ENCODE data around the gene P2RY6. TPM values are rescaled to one million over a fixed set of nuclear protein-coding genes. Genes with fewer than 3 reads are reported as not detected.

P2RY6 gene
- total RNA-seq, 2 experiments from 2014 or later = 0.44 TPM; not detected in 1

DNA sequence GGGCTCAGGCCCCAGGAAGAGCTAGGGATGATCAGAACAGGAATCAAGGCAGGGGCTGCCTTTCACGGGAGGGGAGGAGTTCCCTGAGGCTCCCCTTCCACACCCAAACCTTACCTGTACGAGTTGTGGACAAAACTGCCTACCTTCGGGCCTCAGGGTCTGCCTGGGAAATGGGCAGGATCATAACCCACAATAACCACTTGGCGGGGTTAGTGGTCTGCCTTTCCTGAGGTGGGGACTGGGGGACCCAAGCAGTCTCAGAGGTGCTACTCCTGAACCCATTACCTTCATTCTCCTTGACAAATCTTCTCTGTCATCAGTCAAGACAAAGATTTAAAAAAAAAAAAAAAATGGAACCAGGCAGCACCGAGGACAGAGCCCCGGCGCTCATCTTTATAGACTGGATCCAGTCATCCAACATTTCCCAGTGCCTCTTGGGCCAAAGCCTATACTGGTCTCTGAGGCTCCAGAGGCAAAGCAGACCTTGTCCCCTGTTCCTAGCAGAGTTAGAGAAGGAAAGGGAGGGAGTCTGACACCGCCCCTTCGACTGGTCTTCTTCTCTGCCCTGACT, 14.2 kb downstream of the P2RY6 start:
- no peaks in the 10 kb centered on the region for H3K36me3 Mint-ChIP-seq
- no peaks in the 10 kb centered on the region for H3K27me3 Mint-ChIP-seq
- H3K27ac Mint-ChIP-seq = no peak overlapping the region
- no peak overlapping the region for H3K4me3 Mint-ChIP-seq
- no peak for DNase-seq
- POLR2A ChIA-PET = no interaction called here
- ATAC-seq (ENCODE audit: low read depth) = no peak
- H3K4me1 Mint-ChIP-seq = peaks cover 32% of the 10 kb centered on the region
- H3K9me3 Mint-ChIP-seq = no peaks in the 10 kb centered on the region

DNA sequence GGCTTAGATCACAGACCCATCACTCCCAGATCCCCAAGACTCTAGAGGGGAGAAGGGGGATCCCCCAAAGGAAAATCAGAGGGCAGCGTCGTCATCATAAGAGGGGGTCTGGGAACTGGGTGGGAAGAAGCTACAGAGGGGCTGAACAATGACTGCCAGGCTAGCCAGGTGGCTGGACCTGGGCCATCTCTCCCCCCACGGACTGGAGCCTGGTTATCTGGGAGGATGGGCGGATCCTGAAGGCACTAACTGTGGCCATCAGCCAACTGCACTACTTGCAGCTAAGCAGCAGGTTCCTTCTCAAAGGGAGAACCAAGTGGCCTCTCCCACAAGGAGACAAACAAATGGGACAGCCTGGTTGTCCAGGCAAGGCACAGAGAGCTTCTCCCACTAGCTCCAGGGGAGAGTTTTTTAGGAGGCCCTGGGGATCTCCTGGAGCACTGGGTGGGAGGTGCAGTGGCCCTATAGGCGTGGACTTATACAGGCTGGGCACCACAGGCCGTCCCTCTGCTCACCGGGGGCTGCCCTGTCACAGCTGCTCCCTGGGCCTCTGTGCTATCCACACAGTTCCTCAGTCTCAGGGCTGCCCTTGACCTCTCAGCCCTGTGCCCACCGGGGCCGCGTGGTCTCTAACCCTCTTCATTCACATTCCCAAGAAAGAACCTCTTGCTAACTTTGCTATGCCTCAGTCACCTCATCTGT, 15.4 kb downstream of the P2RY6 start:
- Mint-ChIP-seq H3K9me3 (no peaks in the 10 kb centered on the region), H3K27ac (no peak overlapping the region), H3K27me3 (peaks cover 2% of the 10 kb centered on the region), H3K4me1 (peaks cover 23% of the 10 kb centered on the region), H3K4me3 (no peak overlapping the region), H3K36me3 (no peaks in the 10 kb centered on the region)
- ATAC-seq (ENCODE audit: low read depth) (no peak), DNase-seq (no peak)
- POLR2A ChIA-PET = interaction anchor here (0.8 to 1.1 kb wide), 2 partner anchors 35 to 68 kb away, joined by 3 read pairs; no protein-coding TSS in a partner anchor

DNA sequence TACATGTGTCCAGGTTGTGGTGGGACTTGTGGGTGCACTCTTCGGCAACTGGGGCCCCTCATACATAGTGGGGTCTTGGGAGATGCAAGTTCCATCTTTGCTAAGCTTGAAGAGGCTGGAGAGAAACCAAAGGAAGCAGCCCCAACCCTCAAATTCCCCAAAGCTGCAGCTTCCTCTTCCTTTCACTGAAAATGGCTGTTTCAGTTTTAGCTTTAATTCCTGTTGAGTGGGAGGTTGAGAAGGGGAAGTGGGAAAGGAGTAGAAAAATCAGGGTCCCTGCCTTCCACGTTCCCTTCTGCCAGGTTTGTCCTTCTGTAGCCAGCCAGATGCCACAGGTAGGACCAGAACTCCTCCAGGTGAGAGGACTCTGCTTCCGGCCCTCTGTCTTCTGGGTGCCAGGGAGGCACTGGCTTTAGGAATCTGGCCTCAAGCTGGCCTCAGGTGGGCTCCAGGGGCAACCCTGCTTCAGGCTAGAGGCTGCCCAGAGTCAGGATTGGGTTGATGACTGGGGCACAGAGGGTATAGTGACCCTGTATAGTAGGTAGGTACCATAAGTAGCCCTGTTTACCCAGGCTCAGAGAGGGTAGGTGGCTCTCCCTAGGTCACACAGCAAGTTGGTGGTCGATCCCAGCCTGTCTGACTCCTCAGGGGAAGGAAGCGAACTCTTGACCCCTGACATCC, 16.2 kb downstream of the P2RY6 start:
- H3K4me1 Mint-ChIP-seq = peaks cover 22% of the 10 kb centered on the region
- ATAC-seq (ENCODE audit: low read depth) (peak; percentile 8), DNase-seq (no peak)
- peak overlapping the region; percentile 49 for H3K4me3 Mint-ChIP-seq
- H3K27ac Mint-ChIP-seq = no peak overlapping the region
- POLR2A ChIA-PET = interaction anchor here (0.8 to 1.1 kb wide), 2 partner anchors 36 to 69 kb away, joined by 3 read pairs; no protein-coding TSS in a partner anchor
- H3K27me3 Mint-ChIP-seq = peaks cover 2% of the 10 kb centered on the region
- H3K36me3 Mint-ChIP-seq = no peaks in the 10 kb centered on the region
- no peaks in the 10 kb centered on the region for H3K9me3 Mint-ChIP-seq

DNA sequence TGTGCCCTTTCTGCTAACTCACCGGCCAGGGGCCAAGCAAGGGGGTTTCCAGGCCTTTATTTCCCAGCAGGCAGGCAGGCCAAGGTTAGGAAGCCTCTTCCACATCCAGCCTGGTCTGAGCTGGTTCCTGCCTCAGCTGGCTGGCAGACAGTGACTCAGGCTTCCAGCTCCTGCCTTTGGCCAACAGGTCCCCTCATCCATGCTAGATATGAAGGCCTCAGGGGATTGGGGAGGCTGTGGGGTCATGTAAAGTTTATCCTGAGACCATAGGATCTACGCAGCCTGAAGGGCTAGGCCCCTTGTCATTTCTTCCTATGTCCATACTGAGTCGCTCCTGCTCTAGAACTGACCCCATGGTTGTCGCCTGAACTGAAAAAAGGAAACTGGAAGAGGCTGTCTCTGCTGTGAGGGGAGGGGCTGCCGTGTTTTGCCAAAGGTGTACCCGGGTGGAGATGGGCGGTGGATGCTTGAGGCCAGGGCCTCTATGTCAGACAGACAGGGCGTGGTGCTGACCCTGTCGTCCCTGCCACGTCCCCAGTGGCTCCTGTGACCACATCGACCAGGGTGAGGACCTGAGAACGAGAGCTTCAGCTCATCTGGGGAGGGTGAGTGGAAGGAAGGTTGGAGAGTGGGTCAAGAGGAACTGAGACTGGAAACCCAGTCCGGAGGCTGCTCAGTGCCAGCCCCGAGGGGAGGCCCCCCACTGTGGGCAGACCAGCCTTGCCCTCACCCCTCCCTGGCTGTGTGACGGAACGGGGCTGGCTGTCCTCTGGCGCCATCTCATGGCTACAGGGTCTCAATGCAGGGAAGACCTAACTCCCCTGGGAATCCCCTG, 17.0 kb downstream of the P2RY6 start:
- peaks cover 22% of the 10 kb centered on the region for H3K4me1 Mint-ChIP-seq
- H3K36me3 Mint-ChIP-seq = no peaks in the 10 kb centered on the region
- peak overlapping the region; percentile 0 for H3K4me3 Mint-ChIP-seq
- DNase-seq = peak; percentile 69
- peak; percentile 69 for ATAC-seq (ENCODE audit: low read depth)
- peaks cover 2% of the 10 kb centered on the region for H3K27me3 Mint-ChIP-seq
- POLR2A ChIA-PET = no interaction called here
- H3K27ac Mint-ChIP-seq = peak overlapping the region; percentile 2
- no peaks in the 10 kb centered on the region for H3K9me3 Mint-ChIP-seq

DNA sequence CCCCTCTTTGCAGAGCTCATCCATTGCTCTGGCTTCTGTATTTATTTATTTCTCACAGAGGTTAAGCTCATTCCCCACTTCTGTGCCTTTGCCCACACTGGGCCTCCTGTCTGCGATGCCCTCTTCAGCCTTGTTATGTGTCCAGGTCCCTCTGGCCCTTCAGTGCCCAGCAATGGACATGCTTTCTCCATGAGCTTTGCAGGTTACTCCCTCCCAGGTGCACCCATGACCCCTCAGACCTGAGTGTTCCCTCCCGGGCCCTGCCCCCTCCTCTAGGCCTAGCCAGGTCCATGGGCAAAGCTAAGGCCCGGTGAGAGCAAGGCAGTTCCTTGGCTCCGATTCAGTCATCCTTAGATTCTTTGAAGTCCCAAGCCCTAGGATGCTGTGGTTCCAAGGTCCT, 18.4 kb downstream of the P2RY6 start:
- no peaks in the 10 kb centered on the region for H3K36me3 Mint-ChIP-seq
- POLR2A ChIA-PET = interaction anchor here (1.2 kb wide), 1 partner anchor 474 kb away, joined by 3 read pairs; no protein-coding TSS in a partner anchor
- H3K27me3 Mint-ChIP-seq = peaks cover 6% of the 10 kb centered on the region
- ATAC-seq (ENCODE audit: low read depth) = no peak
- no peak overlapping the region for H3K27ac Mint-ChIP-seq
- H3K4me1 Mint-ChIP-seq = peaks cover 22% of the 10 kb centered on the region
- DNase-seq = no peak
- no peak overlapping the region for H3K4me3 Mint-ChIP-seq
- H3K9me3 Mint-ChIP-seq = no peaks in the 10 kb centered on the region

DNA sequence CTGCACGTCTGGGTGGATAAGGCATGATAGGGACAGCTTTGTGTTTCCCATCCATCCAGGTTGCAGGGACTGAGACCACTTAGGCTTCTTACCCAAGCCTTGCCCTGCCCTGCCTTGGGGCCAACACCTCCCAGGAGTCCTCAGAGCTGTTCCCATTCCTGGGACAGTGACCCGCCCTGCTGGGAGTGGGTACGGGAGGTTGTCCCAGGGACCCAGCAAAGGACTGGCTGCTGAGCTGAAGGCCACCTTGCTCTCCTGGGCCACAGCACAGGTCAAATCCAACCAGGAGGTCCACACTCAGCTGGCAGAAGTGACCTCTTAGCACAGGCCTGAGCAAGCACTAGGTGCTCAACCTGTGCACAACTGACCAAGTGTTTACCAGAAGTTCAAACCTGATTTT, 19.1 kb downstream of the P2RY6 start:
- H3K36me3 Mint-ChIP-seq = no peaks in the 10 kb centered on the region
- ATAC-seq (ENCODE audit: low read depth) = no peak
- DNase-seq = no peak
- no peak overlapping the region for H3K27ac Mint-ChIP-seq
- H3K4me3 Mint-ChIP-seq = no peak overlapping the region
- peaks cover 22% of the 10 kb centered on the region for H3K4me1 Mint-ChIP-seq
- H3K9me3 Mint-ChIP-seq = no peaks in the 10 kb centered on the region
- peaks cover 6% of the 10 kb centered on the region for H3K27me3 Mint-ChIP-seq
- POLR2A ChIA-PET = interaction anchor here (1.2 kb wide), 1 partner anchor 475 kb away, joined by 3 read pairs; no protein-coding TSS in a partner anchor

DNA sequence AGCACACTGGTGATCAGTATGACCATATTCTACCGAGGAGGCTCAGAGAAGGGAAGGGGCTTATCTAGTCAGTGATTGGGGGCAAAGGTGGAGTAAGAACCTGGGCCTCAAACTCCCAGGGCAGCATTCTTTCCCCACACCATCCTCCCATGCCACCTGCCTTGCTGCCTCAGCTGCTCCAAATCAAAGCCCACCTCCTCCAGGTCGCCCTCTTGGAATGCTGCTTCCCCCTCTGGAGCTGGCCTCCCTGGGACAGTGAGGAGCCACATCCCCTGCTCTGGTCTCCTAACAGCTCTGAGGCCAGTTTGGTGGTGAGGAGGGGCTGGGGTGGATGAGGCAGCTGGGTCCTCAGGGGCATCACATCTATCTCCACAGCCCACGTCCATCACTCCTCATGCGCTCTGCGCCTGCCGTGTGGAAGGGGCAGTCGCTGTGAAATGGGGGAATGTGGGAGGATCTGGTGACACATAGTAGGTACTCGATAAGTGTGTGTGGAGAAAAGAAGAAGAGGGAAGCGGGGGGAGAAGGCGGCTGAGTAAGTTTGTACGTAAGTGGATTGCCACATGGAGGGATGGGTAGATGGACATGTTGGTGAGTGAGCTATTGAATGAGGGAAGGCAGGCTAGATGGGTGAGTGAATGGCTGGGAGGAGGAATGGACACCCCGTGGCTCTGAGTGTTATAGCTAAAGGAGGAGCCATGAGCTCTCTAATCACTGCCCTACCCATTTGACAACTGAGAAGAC, 19.8 kb downstream of the P2RY6 start:
- Mint-ChIP-seq H3K36me3 (no peaks in the 10 kb centered on the region), H3K4me3 (no peak overlapping the region), H3K4me1 (peaks cover 19% of the 10 kb centered on the region), H3K27me3 (peaks cover 6% of the 10 kb centered on the region), H3K27ac (no peak overlapping the region), H3K9me3 (no peaks in the 10 kb centered on the region)
- POLR2A ChIA-PET = no interaction called here
- DNase-seq (no peak), ATAC-seq (ENCODE audit: low read depth) (no peak)

DNA sequence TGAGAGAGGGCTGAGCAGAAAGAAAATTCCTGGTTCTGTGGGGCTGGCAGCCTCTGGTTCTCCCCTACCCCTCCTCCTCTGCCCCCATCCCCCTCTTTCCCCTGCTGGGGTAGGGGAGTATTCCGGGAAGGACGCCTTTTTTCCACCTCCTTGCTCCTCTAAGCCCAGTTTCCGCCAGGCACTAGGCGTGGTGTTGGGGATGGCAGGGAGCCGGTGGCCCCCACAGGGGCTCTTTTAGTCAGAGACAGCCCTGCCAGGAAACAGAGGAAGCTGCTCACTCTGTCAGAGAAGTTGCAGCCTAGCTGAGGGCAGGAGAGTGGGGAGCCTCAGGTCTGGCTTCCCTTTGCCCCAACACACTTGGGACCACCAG, 20.4 kb downstream of the P2RY6 start:
- Mint-ChIP-seq H3K36me3 (no peaks in the 10 kb centered on the region), H3K27me3 (peaks cover 6% of the 10 kb centered on the region), H3K4me1 (peaks cover 14% of the 10 kb centered on the region), H3K4me3 (no peak overlapping the region), H3K27ac (no peak overlapping the region), H3K9me3 (no peaks in the 10 kb centered on the region)
- no peak for ATAC-seq (ENCODE audit: low read depth)
- no peak for DNase-seq
- POLR2A ChIA-PET = no interaction called here

DNA sequence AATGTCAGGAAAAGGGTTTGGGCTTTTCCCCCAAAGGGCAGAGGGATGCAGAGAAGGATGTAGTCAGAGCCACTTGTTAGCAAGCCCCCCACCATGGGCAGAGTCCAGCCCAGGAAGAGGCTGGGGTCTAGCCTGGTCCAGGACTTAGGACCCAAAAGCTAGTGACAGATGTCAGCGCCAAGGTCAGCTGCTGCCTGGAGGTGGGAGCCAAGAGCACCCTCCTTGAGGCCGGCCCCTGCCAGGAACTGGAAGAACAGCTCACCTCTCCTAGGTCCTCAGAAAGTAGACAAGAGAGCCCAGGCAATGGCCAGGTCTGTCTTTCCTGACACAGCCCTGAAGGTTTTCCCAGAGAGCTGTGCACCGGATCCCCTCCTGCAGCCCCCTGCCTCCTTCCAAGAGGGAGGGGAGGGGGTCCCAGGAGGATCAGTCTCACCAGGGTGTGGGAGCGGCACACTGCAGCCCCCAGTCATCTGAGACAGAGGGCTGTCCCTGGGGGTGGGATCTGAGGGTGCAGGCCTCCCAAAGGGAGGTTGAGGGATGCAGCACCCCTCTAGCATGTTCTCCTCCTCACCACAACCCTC, 21.3 kb downstream of the P2RY6 start:
- DNase-seq (no peak), ATAC-seq (ENCODE audit: low read depth) (no peak)
- Mint-ChIP-seq H3K9me3 (no peaks in the 10 kb centered on the region), H3K27ac (no peak overlapping the region), H3K4me3 (no peak overlapping the region), H3K4me1 (peaks cover 7% of the 10 kb centered on the region), H3K27me3 (peaks cover 6% of the 10 kb centered on the region), H3K36me3 (no peaks in the 10 kb centered on the region)
- POLR2A ChIA-PET = no interaction called here

DNA sequence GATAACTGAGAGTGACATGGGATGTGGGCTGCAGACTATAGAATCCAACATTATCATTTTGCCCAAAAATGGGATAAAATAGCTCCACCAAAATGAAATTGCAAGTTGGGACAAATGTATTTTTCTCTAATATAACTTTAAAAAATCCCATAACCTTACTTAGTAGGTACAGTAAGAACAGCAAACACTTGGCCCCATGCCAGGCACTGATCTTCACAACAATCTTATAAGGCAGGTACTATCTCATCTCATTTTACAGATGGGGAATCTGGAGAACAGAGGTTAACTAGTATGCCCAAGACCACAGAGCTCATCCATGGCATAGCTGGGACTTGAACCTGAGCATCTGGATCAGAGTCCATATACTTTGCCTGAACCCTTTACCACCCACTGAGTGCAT, 22.5 kb downstream of the P2RY6 start:
- no peaks in the 10 kb centered on the region for H3K9me3 Mint-ChIP-seq
- no peaks in the 10 kb centered on the region for H3K36me3 Mint-ChIP-seq
- no peak for DNase-seq
- no peak for ATAC-seq (ENCODE audit: low read depth)
- H3K27ac Mint-ChIP-seq = no peak overlapping the region
- H3K4me3 Mint-ChIP-seq = no peak overlapping the region
- no peaks in the 10 kb centered on the region for H3K4me1 Mint-ChIP-seq
- peaks cover 6% of the 10 kb centered on the region for H3K27me3 Mint-ChIP-seq
- POLR2A ChIA-PET = interaction anchor here (1.1 kb wide), 1 partner anchor 13 kb away, joined by 3 read pairs; no protein-coding TSS in a partner anchor

DNA sequence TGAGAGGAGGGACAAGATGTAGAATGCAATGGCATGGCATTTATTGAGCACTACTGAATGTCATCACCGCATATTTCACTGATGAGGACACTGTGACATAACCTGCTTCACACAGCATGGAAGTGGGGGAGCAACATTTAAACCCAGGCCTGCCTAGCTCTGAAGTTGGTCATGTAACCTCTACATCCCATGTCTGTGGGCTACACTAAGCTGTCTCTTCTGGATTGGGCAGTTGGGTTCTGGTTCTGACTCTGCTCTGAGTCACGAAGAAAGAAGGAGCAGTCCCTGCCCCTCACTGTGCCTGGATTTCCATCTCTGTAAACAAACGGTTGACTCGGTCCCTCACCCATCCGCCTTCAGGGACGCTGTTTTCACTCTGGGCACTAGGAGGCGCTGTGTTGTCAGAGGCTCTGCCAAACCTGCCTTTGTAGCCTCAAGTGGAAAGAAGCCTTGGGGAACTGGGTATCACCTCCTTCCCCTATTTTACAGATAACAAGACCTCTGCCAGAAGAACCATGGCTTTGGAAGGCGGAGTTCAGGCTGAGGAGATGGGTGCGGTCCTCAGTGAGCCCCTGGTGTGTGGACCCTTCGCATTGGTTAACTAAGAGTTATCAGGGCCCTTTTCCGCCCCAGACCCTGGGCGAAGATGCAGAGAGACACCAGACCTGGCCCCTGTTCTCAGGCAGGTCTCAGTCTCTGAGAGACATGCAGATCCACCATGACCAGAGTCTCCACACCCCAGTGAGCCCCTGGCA, 23.3 kb downstream of the P2RY6 start:
- ATAC-seq (ENCODE audit: low read depth) (peak; percentile 79), DNase-seq (peak; percentile 82)
- Mint-ChIP-seq H3K4me3 (no peak overlapping the region), H3K36me3 (no peaks in the 10 kb centered on the region), H3K27ac (no peak overlapping the region), H3K4me1 (no peaks in the 10 kb centered on the region), H3K27me3 (peaks cover 10% of the 10 kb centered on the region), H3K9me3 (no peaks in the 10 kb centered on the region)
- POLR2A ChIA-PET = interaction anchor here (1.1 kb wide), 1 partner anchor 14 kb away, joined by 3 read pairs; no protein-coding TSS in a partner anchor

DNA sequence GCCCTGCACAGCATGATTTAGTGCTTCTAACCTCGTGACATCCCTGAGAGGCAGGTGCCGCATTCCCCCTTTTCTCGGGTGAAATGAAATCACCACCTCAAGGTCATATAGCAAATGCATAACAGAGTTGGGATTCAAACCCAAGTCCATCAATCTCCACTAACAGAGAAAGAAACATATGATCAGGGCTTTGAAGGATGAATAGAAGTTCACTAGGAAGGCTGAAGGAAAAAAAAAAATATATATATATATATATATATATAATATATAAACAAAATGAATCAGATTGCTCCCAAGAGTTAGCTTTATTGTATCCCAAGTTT, 23.8 kb downstream of the P2RY6 start:
- H3K27me3 Mint-ChIP-seq = peaks cover 13% of the 10 kb centered on the region

More for the DNA sequence above, 23.8 kb downstream of the P2RY6 start:
- Mint-ChIP-seq H3K9me3 (no peaks in the 10 kb centered on the region), H3K4me3 (no peak overlapping the region), H3K27ac (no peak overlapping the region), H3K36me3 (no peaks in the 10 kb centered on the region), H3K4me1 (no peaks in the 10 kb centered on the region)
- POLR2A ChIA-PET = no interaction called here
- no peak for ATAC-seq (ENCODE audit: low read depth)
- DNase-seq = no peak
